HG03442 (cell line): ENCODE measurements around the gene LILRB2.
"Not testable (repeated sequence)": the region's sequence is repeated elsewhere in the genome, so short reads cannot be mapped to it uniquely, and the experiment has no call there.

Experiments
- ATAC-seq: cut with Tn5 transposase; IDR thresholded peaks from one replicate; pipeline ENCODE4 v1.9.1; 2021; ENCODE audit warnings: mild to moderate bottlenecking, moderate library complexity; ENCODE audit not compliant: unreplicated experiment

The LILRB2 gene

DNA sequence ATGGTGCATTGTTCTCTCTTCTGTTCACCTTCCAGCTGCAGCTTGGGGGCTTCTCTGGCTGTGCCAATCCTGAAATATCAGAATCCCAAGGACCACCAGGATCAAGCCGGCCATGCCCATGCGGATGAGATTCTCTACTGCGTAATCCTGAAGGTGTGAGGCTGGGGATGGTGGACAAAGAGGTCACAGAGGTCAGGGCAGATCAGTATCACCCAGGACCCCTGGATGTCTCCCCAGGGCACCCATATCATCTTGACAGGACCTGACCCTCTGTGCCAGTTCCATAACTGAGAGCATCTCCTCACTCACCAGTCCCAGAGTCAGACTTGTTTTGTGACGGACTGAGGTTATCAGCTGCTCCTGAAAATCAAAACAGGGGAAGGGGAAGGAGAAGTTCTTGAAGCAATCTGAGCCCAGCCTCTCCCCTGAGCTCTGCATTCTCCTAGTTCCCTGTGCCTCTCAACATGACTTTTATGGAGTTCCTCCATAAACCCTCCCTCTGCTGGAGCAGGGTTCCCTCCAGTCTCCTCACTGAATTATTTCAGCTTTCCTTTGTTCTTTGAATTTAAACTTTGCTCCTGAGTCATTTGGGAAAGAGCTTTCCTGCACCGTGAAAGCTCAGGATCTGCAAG, 26.6 kb upstream of the LILRB2 start:
- no peak for ATAC-seq

DNA sequence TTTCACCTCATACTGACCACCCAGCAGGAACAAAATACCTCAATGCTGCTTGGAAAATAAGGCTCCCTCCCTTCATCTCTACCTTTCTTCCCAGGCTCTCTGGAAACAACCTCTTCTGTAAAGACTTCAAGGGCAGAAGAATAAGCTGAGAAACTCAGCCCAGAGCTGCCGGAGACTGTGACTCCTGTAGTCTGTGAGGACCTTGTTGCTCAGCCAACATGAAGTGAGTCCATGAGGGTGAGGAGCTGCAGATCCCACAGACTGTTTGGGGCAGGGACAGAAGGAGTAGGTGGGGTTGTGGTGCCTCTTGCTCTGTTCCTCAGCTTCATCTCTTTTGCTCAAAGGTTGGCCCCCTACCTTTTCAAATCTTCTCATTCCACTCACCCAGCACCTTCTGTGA, 24.2 kb upstream of the LILRB2 start:
- no peak for ATAC-seq

DNA sequence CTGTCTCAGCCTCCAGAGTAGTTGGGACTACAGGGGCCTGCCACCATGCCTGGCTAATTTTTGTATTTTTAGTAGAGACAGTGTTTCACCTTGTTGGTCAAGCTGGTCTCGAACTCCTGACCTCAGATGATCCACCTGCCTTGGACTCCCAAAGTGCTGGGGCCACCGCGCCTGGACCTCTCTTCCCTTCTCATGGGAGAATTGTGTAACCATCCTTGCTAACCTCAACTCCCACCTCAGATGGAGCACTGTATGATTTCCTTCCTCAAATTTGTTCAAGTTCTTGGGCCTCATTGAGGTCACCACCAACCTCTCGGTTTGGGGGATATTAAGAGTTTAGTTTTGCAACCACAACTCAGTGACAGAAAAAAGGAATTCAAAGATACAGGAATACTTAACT, 21.3 kb upstream of the LILRB2 start:
- ATAC-seq, result no peak

DNA sequence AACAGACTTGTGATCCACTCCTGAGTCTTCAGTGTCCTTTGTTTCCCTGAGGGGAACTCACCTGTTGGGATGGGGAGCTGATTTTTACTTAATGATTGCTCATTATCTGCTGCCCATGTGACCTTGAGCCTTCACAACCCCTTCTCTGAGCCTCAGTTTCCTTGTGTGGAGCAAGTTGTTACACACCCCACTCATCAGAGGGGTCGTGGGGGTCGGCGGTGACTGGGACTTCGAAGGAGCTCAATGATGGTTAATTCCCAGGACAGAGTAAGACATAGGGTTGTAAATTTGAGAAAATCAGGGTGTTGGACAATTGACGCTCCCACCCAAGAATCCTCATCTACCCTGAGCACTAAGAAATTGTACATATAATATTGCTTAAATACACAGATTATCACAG, 18.6 kb upstream of the LILRB2 start:
- no peak for ATAC-seq

DNA sequence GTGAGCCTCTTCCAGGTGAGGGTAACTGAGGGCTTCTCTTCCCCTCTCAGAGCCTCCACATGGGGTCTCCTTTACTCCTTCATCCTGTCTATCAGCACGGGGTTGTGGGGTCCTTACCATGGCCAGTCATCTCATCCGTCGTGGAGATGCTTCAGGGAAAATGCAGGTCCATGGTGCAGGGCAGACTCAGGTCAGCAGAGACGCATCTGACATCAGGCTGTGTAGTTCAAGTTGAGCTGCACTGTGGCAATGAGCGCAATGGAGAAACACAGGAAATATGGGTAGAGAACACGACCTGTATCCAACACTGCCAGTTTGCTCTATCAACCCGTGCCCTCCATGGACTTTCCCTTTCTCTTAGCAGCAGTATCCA, 18.2 kb upstream of the LILRB2 start:
- no peak for ATAC-seq

DNA sequence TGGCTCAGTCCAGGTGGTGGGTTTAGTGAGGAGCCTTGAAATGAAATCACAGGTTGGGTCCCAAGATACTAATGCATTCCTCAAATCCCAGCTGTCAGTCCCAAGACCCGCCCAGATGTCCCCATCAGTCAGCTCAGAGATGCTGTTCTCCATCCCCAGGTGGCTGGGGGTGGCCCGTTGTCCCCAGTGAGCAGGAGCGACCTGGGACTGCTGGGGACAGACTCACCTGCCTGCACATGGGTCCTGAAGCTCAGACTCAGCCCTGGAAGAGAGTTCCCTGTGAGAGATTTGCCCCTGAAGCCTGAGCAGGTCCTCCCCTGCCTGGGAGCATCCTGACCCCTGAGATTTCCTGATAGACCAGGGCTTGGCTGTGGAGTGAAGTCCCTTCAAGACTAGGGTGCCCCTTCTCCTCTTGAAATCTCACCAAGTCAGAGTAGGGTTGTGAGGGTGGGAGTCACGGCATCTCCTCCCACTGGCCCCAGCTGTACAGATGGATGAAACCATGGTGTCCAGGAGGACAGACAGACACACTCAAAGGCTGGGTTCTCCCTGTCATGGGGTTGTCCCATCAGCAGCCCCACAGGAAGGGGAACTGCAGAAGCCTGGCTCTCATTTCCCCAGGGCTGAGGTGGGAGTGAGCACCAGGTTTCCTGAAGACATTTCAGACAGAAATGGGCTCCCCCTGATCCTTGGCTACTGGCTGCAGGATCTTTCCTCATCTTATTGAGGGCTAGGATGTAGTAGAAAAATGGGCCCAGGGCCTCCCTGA, 17.6 kb upstream of the LILRB2 start:
- ATAC-seq, result no peak

DNA sequence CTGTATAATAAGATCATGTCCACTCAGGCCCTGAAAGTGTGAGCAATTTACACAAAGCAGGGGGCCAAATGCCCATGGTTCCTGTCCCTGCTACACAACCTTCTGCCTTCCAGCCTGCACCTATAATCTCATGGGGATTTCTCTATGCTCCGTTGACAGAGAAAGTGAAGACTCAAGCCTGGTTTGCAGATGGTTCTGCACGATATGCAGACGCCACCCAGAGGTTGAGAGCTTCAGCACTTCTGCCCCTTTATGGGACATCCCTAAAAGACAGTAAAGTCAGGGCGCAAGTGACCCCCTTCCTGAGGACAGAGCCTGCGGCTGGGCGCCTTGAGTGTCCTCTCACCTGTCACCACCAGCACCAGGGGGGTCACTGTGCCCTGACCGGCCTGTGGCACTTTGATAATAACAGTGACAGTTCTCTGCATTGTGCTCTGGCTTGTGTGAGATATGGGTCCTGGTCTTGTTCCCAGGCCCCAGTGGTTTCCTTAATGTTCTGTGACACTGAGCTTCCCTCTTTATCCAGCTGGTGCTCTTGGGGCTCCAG, 16.9 kb upstream of the LILRB2 start:
- no peak for ATAC-seq

DNA sequence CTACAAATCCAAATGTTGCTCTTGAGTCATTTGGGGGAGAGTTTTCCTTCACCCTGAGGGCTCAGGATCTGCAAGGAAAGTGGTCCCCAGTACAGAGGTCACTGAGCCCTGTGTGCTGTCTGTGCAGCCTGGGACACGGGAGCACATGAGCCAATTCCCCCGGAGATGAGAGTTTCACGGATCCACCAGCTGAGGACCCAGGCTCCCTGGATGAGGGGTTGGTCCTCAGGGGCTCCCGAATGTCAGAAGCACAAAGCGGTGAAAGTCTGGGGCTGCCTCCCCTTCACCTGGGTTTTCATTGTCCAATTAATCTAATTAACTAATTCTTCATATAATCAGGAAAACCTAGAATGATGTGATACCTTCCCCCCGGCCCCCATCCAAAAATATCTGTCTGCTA, 13.6 kb upstream of the LILRB2 start:
- no peak for ATAC-seq

DNA sequence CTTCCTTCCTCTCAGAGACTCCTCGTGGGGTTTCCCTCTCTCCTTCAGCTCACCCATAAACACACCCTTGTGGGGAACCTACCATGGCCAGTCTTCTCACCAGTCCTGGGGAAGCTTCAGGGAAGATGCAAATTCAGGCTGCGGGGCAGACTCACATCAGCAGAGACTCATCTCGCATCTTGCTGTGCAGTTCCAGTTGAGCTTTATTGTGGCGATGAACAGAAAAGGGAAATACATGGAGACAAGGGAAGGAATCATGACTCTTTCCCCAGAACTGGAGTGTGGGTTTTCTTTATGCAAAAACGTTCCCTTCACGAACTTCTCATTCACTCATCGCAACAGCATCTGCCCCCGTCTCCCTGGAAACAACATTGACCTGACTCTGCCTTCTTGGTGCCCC, 8.2 kb upstream of the LILRB2 start:
- ATAC-seq, result not testable (repeated sequence)

DNA sequence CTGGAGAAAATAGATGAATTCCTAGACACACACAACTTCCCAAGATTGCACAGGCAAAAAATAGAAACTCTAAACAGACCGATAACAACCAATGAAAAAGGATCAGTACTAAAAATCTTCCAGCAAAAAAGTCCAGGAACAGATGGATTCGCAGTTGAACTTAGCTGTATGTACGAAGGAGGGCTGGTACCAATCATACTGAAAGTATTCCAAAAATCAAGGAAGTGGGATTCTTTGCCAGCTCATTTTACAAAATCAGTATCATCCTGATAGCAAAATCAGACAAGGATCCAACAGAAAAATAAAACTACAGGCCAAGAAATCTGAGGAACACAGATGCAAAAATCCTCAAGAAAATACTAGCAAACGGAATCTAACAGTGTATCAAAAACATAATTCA, 6.5 kb upstream of the LILRB2 start:
- no peak for ATAC-seq

DNA sequence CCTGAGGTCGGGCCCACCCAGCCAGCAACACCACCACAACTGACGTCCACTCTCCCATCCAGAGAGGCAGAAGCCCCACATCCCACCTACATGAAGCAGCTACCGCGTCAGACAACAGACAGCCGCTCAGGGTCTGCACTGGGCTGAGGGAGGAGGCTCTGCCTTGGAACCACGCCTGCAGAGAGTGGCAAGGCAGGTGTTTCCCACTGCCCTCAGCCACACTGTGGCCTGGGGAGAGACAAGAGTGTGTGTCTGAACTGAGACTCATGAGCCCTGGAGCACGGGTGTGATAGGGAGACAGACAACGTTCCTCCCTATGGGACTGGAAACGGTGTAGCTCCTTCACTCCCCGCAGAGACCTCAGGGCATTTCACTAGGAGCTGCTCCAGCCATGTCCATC, 5.4 kb upstream of the LILRB2 start:
- not testable (repeated sequence) for ATAC-seq

DNA sequence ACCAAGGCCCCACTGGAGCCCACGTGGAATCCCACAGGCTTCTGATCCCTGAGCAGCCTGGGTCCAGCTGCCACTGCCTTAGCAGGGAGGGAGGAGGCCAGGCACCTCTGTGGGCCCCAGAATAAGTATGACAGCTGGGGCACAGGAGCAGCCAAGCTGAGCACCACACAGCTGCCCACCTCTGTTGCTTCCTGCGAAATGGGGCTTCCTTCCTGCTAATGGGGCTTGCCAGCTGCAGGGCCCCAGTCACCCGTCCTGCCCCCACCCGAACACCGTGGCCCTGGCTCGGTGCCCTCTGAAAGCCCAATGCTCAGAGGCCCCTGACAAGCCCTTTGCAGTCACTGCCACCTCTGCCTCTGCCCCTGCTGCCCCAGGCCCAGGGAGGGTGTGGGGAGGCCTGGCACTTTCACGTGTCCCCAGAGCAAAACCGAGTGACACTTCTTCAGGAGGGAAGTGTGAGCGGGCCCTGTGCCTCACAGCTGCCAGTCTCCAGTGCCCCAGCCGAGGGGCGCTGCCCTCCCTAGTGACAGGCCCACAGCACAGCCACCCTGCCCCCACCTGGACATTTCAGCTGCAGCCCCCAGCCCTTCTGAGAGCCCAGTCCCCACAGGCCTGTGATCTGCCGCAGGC, 4.6 kb upstream of the LILRB2 start:
- ATAC-seq, result not testable (repeated sequence)

DNA sequence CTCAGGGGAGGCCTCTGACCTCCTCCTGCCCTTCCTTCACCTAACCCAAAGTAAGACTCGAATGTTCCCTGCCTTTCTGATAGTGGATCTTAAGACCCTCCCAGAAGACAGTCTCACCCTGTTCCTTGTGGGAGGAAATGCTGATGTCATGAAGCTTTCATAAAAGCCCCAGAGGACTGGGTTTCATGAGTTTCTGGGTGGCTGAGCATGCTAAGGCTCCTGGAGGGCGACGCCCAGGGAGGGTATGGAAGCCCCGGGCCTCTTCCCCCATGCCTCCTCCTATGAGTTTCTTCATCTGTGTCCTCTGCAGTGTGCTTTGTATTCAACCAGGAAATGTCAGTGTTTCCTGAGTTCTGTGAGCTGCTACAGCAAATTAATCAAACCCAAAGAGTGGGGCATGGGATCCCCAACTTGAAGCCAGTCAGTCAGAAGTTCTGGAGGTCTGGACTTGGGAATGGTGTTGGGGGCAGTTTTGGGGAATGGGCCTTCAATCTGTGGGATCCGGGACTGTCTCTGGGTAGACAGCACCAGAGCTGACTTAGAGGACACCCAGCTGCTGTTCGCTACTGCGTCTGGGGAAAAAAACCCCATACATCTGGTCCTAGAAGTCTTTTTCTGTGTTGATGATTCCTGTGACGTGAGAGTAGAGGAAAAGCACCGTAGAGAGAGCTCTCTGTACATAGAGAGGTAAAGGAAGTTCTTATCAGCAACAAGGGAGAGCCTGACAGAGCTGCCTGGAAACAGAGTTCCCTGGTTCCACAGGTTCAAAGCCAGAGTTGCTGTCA, 2.0 kb upstream of the LILRB2 start:
- ATAC-seq, result no peak

DNA sequence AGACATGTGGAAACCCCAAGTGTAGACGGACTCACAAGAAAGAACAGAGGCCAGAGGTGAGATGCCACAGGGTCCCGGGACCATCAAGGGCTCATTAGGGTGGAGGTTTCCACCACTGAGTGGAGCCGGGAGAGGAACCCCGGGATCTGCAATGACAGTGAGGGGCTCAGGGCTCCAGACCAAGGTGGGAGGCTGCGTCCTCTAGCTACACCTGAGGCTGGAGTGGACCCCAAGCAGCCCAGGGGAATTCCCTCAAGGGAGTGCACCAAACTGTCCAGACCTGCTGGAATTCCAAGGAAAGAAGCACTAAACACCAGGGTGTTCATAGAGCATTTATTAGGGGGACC, 792 bp upstream of the LILRB2 start:
- not testable (repeated sequence) for ATAC-seq

DNA sequence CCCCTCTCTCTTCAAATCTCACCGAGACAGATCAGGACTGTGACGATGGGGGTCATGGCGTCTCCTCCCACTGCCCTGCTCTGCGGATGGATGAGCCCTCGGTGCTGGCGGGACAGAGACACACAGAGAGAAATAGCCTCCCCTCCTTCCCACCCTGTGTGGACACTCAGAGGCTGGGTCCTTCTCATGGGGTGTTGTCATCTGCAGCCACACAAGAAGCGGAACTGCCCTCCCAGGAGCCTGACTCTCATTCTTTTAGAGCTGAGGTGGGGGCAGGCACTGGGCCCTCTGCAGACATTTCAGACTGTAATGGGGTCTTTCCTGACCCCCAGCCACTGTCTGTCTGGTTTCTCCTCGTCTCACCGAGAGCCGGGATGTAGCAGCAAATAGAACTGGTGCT, 469 bp downstream of the LILRB2 start:
- not testable (repeated sequence) for ATAC-seq

DNA sequence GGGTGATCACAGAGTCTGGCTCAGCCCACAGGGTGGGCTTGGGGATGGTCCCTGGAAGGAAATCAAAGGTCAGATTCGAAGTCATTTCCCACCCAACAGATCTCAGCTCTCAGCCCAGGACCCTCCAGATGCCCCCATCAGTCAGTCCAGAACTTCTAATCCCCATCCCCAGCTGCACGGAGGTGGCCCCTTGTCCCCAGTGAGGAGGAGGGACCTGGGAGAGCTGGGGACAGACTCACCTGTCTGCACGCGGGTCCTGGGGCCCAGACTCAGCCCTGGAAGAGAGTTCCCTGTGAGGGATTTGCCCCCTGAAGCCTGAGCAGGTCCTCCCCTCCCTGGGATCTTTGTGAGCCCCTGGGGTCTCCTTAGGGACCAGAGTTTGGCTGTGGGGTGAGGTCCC, 885 bp downstream of the LILRB2 start:
- not testable (repeated sequence) for ATAC-seq

DNA sequence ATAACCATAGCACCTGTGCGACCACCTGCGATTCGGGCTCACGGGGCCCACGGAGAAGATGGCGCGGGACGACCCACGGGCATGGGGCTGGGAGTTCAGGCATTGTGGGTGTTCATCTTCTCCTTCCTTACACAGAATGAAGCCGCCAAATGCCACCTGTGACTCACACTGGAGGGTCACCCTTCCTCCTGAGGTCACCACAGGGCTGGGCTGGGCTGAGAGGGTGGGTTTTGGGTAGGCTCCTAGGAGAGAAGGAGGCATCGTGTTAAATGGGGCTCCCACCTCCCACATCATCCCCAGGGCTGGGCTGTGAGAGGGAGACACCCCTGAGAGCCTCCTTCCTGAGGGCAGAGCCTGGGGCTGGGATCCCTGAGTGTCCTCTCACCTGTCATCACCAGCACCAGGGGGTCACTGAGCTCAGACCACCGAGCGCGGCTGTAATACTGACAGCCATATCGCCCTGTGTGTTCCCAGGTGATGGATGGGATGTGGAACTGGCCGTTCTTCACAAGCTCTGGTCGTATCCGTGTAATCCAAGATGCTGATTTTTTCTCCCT, 1.4 kb downstream of the LILRB2 start:
- no peak for ATAC-seq

DNA sequence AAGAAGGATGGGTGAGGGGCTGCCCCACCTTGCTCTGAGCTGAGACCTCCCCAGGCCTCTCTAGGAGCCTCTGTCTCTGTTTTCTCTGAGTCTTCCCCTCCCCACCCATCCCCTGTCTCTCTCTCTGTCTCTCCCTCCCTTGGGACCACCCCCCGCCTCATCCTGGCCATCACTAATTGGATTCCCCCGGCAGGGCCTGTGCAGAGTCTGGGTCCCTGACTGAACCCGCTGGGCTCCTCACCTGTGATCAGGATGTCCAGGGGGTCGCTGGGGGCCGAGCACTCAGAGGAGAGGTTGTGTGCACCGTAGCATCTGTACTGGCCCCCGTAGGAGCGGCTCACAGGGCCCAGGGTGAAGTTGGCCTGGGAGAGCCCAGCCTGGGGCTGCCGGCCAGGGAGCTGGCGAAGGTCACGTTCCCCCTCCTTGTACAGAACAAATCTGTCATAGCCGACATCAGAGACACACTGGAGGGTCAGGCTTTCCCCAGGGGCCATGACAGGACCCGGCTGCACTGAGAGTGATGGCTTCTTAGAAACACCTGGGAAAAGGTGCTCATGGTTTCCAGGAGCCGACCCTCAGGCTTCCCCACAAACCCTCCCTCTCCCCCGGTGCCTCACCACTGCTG, 2.2 kb downstream of the LILRB2 start:
- ATAC-seq, result not testable (repeated sequence)

DNA sequence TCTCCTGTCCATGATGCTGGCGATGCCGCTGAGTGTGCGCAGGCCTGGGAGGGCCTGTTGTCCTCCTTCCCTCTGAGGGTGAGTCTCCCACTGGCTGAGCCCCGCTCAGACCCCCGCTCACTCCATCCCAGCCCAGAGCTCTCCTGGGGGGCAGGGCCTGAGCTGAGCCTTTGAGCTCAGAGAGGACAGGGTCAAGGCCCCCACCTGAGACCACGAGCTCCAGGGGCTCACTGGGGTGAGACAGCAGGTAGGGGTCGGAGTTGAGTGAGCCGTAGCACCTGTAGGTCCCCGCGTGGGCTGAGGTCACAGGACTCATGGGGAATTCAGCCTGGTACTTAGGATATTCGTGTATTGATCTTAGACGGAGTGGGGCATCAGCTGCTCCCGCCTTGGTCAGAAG, 2.9 kb downstream of the LILRB2 start:
- not testable (repeated sequence) for ATAC-seq

DNA sequence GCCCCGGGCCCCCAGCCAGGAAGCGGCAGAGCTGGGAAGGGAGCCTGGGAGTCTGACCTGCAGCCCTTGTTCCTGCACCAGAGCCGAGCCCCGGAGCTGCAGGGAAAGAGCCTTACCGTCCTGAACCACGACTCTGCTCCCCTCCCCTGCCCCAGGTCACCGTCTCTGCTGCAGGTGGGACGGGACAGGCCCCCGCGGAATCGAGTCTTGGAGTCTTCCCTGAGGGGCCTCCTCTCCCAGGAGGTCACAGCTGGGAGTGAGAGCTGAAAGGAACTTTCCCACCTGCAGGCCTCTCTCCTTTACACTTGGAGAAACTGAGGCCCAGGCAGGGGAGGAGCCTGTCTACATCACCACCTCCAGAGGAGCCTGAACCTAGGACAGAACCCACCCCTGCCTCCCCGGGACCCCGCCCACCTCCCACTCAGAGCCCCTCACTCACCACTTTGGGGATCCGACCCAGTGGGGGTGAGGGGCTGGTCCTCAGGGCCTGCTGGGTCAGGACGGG, 3.7 kb downstream of the LILRB2 start:
- ATAC-seq, result not testable (repeated sequence)
